Measurements from ENCODE around the gene CLCA2.
"Not testable (repeated sequence)": the region's sequence is repeated elsewhere in the genome, so short reads cannot be mapped to it uniquely, and the experiment has no call there.

CLCA2 gene

DNA sequence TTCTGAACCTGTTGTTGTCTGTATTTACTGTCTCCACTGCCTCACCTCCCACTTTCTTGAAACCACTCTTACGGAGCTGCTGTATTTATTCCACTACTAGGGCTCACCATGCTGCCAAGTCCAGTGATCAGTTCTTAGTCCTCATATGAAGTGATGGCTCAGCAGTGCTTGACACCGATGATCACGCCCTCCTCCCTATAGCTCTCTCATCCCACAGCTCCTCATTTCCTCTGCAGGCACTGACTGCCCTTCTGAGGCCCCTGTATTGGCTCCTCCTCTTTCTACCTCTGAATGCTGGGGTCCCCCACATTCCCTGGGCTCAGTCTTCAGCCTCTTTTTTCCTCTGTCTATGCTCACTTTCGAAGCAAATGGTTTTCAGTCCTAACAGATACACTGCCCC is 48.2 kb downstream of the CLCA2 start:
- DNase-seq (ENCODE audit: low read depth in 2 of 2) = no peak

GRCh38 chr1:86472767-86473166 is 48.8 kb downstream of the CLCA2 start:
- DNase-seq (ENCODE audit: low read depth in 2 of 2) = no peak

- no peak for DNase-seq (ENCODE audit: low read depth in 2 of 2)
Measured at GRCh38 chr1:86477256-86477655, 53.3 kb downstream of the CLCA2 start.

- no peak for DNase-seq (ENCODE audit: low read depth in 2 of 2)
Measured at GRCh38 chr1:86477682-86478081, 53.7 kb downstream of the CLCA2 start.

DNA sequence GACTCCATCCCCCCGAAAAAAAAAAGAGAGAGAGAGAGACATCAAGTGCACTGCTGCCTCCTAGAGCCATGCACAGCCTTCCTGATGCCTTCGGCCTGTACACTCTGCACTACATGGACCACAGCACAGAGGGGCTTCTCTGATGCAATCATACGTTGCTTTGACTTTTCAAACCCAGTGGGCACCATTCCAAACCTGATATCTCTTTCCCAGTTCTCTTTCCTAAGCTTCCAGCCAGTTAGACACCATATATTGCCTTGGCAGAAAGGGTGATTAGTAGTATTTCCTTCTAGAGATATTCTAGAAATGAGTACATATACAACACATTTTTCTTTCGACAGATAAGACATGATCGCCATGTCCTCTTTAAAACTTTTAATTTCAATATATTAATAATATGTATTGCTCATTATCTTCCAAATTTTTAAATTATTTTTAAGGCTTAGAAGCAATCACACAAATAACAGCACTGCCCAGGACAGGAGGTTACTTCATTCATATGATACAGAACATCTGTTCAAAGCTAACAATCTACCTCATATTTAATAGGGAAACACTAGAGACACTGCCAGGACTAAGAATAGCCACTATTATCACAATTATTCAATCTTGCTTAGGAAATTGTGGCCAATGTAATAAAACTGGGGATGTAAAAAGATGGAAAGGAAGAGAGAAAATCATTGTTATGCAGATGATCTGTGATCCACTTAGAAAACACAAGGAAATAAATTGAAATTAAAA is 54.6 kb downstream of the CLCA2 start:
- no peak for DNase-seq (ENCODE audit: low read depth in 2 of 2)

- no peak for DNase-seq (ENCODE audit: low read depth in 2 of 2)
Measured at GRCh38 chr1:86481966-86482365, 58.0 kb downstream of the CLCA2 start.

DNA sequence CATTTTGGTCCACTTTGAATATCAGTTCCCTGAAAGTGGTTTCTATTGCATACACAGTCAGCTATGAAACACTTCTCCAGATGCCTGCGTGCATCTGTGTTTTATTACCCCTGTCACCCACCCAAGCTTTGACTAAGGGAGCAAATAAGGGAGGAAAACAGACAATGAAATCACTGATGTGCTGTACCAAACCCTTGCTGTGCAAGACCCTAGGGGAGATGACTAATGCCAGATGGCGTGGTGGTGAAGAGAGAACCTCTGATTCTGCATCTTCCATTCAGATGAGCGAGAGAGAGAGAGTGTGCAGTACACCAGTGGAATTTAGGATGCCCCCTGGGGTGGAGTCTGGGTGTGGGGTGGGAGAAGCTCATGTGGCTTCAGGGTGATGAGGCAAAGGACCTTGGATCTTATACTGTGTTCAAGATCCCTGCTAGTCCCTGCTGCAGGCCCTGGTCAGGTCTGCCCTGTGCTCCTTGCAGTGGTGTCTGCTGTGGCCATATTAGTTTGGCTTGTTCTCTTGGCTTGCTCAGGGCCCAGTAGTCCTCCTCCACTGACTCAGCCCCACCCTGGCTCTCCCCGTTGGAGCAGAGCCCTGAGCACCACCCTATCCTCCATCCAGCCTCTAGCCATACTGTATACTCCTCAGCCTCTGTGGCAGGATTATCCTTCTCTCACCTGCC is 63.3 kb downstream of the CLCA2 start:
- DNase-seq (ENCODE audit: low read depth in 2 of 2) = no peak

- no peak for DNase-seq (ENCODE audit: low read depth in 2 of 2)
Measured at GRCh38 chr1:86487811-86488141, 63.8 kb downstream of the CLCA2 start.

GRCh38 chr1:86489242-86489878 is 65.4 kb downstream of the CLCA2 start:
- DNase-seq (ENCODE audit: low read depth in 2 of 2) = no peak

DNA sequence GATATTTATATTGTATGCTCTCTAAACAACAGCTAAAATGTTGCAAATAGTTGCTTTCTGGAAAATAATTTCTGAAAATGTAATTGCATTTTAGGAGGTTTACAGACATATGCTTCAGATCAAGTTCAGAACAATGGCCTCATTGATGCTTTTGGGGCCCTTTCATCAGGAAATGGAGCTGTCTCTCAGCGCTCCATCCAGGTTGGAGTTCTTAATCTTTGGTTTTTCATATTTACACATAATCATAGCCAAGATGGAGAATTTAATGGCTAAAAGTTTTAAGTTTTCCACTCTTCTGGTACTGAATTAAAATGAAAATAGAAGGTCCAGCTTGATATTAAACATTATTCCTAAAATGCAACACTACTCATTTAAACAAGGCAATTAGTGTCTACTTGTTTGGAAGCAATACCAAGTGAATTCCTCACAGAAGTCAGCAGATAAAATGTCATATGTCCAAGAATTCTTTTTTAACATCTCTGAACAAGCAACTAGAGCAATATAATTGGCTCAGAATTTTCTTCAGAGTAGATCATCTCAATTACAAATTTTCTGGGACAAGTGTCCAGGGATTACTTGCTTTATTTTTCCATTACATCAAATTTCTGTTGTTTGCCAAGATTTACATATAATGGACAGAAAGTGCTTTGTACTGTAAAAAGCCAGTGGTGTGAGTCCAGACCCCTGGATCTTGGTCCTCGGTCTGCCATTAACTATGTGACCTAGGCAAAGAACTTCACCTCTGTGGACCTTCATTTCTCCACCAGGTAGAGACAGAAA is 67.4 kb downstream of the CLCA2 start:
- DNase-seq (ENCODE audit: low read depth in 2 of 2) = no peak

DNA sequence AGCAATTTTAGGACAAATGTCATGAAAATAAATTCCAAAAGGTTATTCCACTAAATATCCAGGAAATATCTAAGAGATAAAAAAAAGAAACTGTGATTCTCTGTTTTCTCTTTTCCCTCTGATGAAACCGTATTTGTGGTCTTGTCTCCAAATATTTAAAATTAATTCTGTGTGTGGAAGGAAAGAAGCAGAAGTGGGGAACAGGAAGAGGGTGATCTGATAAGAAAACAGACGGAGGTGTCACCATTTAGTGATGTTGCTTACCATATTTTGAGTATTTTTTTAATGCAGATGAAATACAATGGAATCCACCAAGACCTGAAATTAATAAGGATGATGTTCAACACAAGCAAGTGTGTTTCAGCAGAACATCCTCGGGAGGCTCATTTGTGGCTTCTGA is 74.3 kb downstream of the CLCA2 start:
- no peak for DNase-seq (ENCODE audit: low read depth in 2 of 2)

GRCh38 chr1:86499987-86500593 is 76.1 kb downstream of the CLCA2 start:
- DNase-seq (ENCODE audit: low read depth in 2 of 2) = no peak

GRCh38 chr1:86500714-86501113 is 76.7 kb downstream of the CLCA2 start:
- DNase-seq (ENCODE audit: low read depth in 2 of 2) = no peak

DNA sequence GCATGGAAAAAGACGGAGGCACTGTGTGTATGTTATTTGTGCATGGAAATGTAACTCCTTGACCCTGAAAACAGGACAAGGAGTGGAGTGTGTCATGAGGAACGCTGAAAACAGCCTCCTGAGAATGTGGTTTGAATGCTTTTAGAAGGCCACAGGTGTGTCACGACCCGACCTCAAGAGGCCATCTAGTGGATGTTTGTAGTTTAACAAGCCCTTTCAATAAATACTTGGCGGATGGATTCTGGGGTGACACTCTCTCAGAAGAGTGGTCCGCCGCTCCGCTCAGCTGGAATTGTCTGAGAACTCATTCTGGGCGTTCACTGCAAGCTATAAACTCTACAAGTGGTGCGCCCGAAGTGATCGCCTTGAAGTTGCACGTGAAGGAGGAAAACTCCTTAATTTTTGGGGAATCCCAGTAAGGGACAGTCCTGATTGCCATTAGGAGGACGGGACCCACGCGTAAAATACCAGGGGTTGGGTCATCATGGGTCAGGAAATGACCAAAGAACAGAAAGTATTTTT is 78.2 kb downstream of the CLCA2 start:
- not testable (repeated sequence) for DNase-seq (ENCODE audit: low read depth in 2 of 2)

DNA sequence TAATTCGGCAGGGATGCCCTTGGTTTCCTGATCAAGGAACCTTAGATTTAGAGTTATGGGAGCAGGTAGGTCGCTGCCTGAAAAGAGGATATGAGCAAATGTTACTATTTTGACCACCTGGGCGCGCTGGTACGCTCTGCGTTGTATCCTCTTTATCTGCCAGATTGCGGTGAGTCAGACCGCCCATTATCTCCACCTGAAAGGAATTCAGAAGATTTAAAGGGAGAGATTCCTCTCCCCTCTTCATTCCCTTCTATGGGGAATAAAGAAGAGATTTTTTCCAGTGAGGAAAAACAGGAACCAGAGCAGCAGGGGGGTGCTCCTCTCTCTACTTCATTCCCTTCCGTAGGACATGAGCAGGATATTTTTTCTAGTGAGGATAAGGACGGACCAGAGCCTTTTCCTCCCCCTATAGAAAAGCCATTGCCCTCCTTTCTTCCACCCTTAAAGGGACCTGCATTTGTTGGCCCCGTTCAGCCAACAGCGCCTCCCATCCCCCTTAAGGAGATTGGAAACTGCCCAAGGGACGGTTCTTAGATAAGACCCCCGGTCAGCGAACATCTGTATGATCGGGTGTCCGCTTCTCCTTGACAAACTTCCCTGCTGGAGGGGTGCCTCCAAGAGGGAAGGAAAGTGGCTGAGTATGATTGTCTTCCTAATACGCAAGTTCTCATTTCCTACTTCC is 78.9 kb downstream of the CLCA2 start:
- no peak for DNase-seq (ENCODE audit: low read depth in 2 of 2)

DNA sequence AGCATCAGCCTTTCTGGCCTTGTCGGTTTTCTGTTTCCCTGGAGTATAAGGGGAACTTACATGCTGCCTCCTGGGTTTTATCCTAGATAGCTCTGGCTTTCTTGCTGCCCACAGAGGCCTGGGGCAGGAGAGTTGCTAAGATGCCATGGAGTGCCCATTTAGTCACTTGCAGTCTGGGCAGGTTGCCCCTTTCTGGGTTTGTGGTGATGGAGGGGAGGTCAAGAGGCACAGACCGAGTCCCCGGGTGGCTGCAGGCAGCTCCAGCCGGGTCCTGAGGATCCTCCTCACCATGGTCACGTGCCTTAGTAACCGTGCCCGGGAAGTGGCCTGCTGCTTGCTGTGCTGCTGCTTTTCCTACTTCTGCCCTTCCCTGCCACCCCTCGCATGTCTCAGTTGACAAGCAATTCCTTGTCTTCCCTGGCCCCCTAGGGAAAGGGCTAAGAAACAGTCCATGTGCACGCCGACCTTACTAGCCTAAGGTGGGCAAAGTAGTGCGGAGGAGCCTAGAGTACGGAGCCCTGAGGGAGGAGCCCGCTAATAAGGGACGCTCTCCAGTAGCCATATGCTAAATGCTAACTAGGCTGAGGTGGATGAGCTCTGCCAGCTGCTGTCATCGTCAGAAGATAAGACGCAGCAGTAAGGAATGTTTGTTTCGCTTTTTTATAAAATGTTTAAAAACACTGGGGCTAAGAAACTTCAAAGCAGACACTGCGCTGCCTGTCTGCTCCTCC is 79.6 kb downstream of the CLCA2 start:
- no peak for DNase-seq (ENCODE audit: low read depth in 2 of 2)

GRCh38 chr1:86504137-86504479 is 80.1 kb downstream of the CLCA2 start:
- no peak for DNase-seq (ENCODE audit: low read depth in 2 of 2)

GRCh38 chr1:86504895-86505563 is 81.1 kb downstream of the CLCA2 start:
- DNase-seq (ENCODE audit: low read depth in 2 of 2) = no peak

DNA sequence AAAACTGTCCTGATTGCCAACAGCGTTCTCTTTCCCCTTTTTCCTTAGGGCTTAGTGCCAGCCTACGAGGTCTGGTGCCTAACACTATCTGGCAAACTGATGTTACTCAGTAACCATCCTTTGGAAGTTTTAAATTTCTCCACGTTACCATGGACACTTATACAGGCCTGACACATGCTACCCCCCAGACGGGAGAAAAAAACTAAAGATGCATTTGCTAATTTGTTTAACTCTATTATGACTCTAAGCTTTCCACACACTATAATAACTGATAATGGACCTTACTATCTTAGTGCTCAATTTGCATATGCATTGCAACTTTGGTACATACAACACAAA is 81.6 kb downstream of the CLCA2 start:
- no peak for DNase-seq (ENCODE audit: low read depth in 2 of 2)

Data from stimulated activated CD8-positive, alpha-beta memory T cell treated with anti-CD3 and anti-CD28 coated beads, Interleukin-7, amount 100 ng/mL, for 1 hour (primary cell).